Stimulated activated CD4-positive, alpha-beta T cell treated with anti-CD3 and anti-CD28 coated beads, Interleukin-12 subunit alpha, Interleukin-12 subunit beta, amount 100 ng/mL, for 4 hours (primary cell): Measurements from ENCODE around the gene SDC3.
A peak's percentile ranks its signal among the peaks of the same experiment; 100 is the strongest.
"Not testable (repeated sequence)": the region's sequence is repeated elsewhere in the genome, so short reads cannot be mapped to it uniquely, and the experiment has no call there.

ENCODE experiments used
- DNase-seq: peaks from one replicate; pipeline ENCODE4 v3.0.0-alpha.2; 2020

Gene SDC3

GRCh38 chr1:30908696-30909364, at the start of gene SDC3:
TSS of gene SDC3 (minus strand) at chr1:30908758. CDS start at chr1:30908586, 172 bp downstream.
- no peak for DNase-seq

- no peak for DNase-seq
Observed at GRCh38 chr1:30957560-30958222, 49.1 kb upstream of the SDC3 start.

GRCh38 chr1:30955448-30956015, 47.0 kb upstream of the SDC3 start:
- no peak for DNase-seq

- DNase-seq, result no peak
Observed at GRCh38 chr1:30953685-30954084, 45.1 kb upstream of the SDC3 start.

GRCh38 chr1:30952098-30952497, 43.5 kb upstream of the SDC3 start:
- DNase-seq, result no peak

GRCh38 chr1:30950700-30951099, 42.1 kb upstream of the SDC3 start:
- no peak for DNase-seq

GRCh38 chr1:30950053-30950452, 41.5 kb upstream of the SDC3 start:
- no peak for DNase-seq

GRCh38 chr1:30949487-30949838, 40.9 kb upstream of the SDC3 start:
- not testable (repeated sequence) for DNase-seq

GRCh38 chr1:30948813-30949486, 40.4 kb upstream of the SDC3 start:
- DNase-seq, result not testable (repeated sequence)

- no peak for DNase-seq
Observed at GRCh38 chr1:30948278-30948677, 39.7 kb upstream of the SDC3 start.

- no peak for DNase-seq
Observed at GRCh38 chr1:30947212-30947611, 38.7 kb upstream of the SDC3 start.

- no peak for DNase-seq
Observed at GRCh38 chr1:30942326-30942963, 33.9 kb upstream of the SDC3 start.

- DNase-seq, result no peak
Observed at GRCh38 chr1:30940541-30940940, 32.0 kb upstream of the SDC3 start.

- DNase-seq, result no peak
Observed at GRCh38 chr1:30936541-30937171, 28.1 kb upstream of the SDC3 start.

GRCh38 chr1:30935758-30936157, 27.2 kb upstream of the SDC3 start:
- DNase-seq, result not testable (repeated sequence)

- DNase-seq, result no peak
Observed at GRCh38 chr1:30934613-30935012, 26.1 kb upstream of the SDC3 start.

GRCh38 chr1:30933874-30934252, 25.3 kb upstream of the SDC3 start:
- no peak for DNase-seq

GRCh38 chr1:30930631-30931173, 22.1 kb upstream of the SDC3 start:
- no peak for DNase-seq

GRCh38 chr1:30929944-30930525, 21.5 kb upstream of the SDC3 start:
- DNase-seq, result no peak

GRCh38 chr1:30929135-30929889, 20.8 kb upstream of the SDC3 start:
- DNase-seq, result peak; percentile 36

- DNase-seq, result no peak
Observed at GRCh38 chr1:30928789-30929134, 20.2 kb upstream of the SDC3 start.

GRCh38 chr1:30928171-30928570, 19.6 kb upstream of the SDC3 start:
- no peak for DNase-seq
